OCI-LY3 (cell line): ENCODE data around the gene COQ9.
A peak's percentile ranks its signal among the peaks of the same experiment; 100 is the strongest.

ENCODE experiments used
- H2AFZ ChIP-seq: fragments of 200-600, 300-600 bp; shearing (Covaris generic); 2 replicates; pipeline ENCODE4 v1.6.0; 2014; ENCODE audit warnings: antibody characterized with exemption, low read depth, low read length
- H3K27ac ChIP-seq: fragments of 200-600, 300-600 bp; sonication (generic); 2 replicates; pipeline ENCODE4 v1.5.1; 2014; ENCODE audit warnings: mild to moderate bottlenecking, low read length, moderate library complexity, mixed read lengths
- H3K27me3 ChIP-seq: fragments of 200-600, 300-600 bp; sonication (generic); 2 replicates; pipeline ENCODE4 v1.6.1; 2014; ENCODE audit warnings: low read depth, low read length, mixed read lengths
- H3K36me3 ChIP-seq: fragments of 200-600, 300-600 bp; sonication (generic); replicated peaks from 2 replicates; pipeline ENCODE3; 2014; ENCODE audit warnings: low read depth, low read length, mixed read lengths
- H3K4me1 ChIP-seq: fragments of 300-600, 200-600 bp; sonication (generic); 2 replicates; pipeline ENCODE4 v1.6.1; 2014; ENCODE audit warnings: low read length, mixed read lengths
- H3K4me2 ChIP-seq: fragments of 200-600, 300-600 bp; sonication (generic); 2 replicates; pipeline ENCODE4 v1.6.1; 2014; ENCODE audit warnings: low read length, mixed read lengths
- H3K4me3 ChIP-seq: fragments of 300-600, 200-600 bp; sonication (generic); 2 replicates; pipeline ENCODE4 v1.5.1; 2014; ENCODE audit warnings: antibody characterized with exemption, mild to moderate bottlenecking, low read length, moderate library complexity
- H3K79me2 ChIP-seq: fragments of 300-600, 200-600 bp; shearing (Covaris generic); 2 replicates; pipeline ENCODE4 v1.6.1; 2014; ENCODE audit warnings: mild to moderate bottlenecking, low read length, mixed read lengths
- H3K9ac ChIP-seq: fragments of 300-600, 200-600 bp; shearing (Covaris generic); 2 replicates; pipeline ENCODE4 v1.6.0; 2014; ENCODE audit warnings: mild to moderate bottlenecking, low read length, moderate library complexity
- H3K9me3 ChIP-seq: fragments of 200-600, 300-600 bp; shearing (Covaris generic); 2 replicates; pipeline ENCODE4 v1.6.1; 2014; ENCODE audit warnings: low read length, mixed read lengths; ENCODE audit not compliant: insufficient read depth
- H4K20me1 ChIP-seq: fragments of 200-600, 300-600 bp; sonication (generic); 2 replicates; pipeline ENCODE4 v1.6.1; 2016; ENCODE audit warnings: low read length, mixed read lengths; ENCODE audit not compliant: insufficient read depth
- EZH2phosphoT487 ChIP-seq: fragments of 200-600 bp; shearing (Covaris generic); IDR thresholded peaks from 2 replicates; pipeline ENCODE4 v1.6.1; 2018; ENCODE audit warnings: antibody characterized with exemption, mixed run types, low read depth
- TF ChIP-seq, protein P1 (sequence below): fragments of 200-600, 300-600 bp; sonication (generic); IDR thresholded peaks from 2 replicates; pipeline ENCODE4 v1.5.1; 2014; ENCODE audit warnings: antibody characterized with exemption, low read length, low read depth

COQ9 gene

DNA sequence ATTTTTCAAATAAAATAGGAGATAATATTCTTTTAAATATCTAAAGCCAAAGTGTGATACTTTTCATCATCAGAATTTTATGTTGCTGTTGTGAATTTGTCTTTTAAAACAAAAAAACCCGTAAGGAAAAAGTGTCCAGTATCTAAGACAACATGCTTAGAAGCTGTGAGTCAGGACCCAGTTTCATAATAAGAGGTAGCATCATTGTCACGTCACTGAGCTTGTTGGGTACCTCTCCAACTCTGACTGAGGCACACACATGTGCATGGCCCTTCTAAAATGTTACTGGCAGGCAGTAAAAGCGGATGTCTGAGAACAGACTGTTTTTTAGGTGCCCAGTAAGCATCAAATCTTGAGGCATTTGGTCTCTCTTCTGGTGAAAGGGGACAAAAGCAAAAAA, 2.6 kb upstream of the COQ9 start:
- Histone ChIP-seq H3K36me3 (peaks cover 7% of the 10 kb centered on the region), H3K27ac (no peak overlapping the region), H4K20me1 (0 out of 2 replicates have a peak, but pooled peaks cover 4% of the 10 kb centered on the region), H3K4me1 (peaks cover 14% of the 10 kb centered on the region), H2AFZ (no peak overlapping the region), H3K27me3 (no peaks in the 10 kb centered on the region), H3K9ac (no peak overlapping the region), H3K4me3 (no peak overlapping the region), H3K9me3 (no peaks in the 10 kb centered on the region), H3K4me2 (no peak overlapping the region), H3K79me2 (peaks cover 51% of the 10 kb centered on the region)
- no peak for TF ChIP-seq EZH2phosphoT487
- TF ChIP-seq, protein P1, sequence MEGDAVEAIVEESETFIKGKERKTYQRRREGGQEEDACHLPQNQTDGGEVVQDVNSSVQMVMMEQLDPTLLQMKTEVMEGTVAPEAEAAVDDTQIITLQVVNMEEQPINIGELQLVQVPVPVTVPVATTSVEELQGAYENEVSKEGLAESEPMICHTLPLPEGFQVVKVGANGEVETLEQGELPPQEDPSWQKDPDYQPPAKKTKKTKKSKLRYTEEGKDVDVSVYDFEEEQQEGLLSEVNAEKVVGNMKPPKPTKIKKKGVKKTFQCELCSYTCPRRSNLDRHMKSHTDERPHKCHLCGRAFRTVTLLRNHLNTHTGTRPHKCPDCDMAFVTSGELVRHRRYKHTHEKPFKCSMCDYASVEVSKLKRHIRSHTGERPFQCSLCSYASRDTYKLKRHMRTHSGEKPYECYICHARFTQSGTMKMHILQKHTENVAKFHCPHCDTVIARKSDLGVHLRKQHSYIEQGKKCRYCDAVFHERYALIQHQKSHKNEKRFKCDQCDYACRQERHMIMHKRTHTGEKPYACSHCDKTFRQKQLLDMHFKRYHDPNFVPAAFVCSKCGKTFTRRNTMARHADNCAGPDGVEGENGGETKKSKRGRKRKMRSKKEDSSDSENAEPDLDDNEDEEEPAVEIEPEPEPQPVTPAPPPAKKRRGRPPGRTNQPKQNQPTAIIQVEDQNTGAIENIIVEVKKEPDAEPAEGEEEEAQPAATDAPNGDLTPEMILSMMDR, result no peak

- Histone ChIP-seq H4K20me1 (0 out of 2 replicates have a peak, but pooled peaks cover 4% of the 10 kb centered on the region), H3K27me3 (no peaks in the 10 kb centered on the region), H3K79me2 (peaks cover 51% of the 10 kb centered on the region), H2AFZ (no peak overlapping the region), H3K27ac (no peak overlapping the region), H3K9me3 (no peaks in the 10 kb centered on the region), H3K4me2 (no peak overlapping the region), H3K4me1 (peaks cover 14% of the 10 kb centered on the region), H3K4me3 (no peak overlapping the region), H3K36me3 (peaks cover 6% of the 10 kb centered on the region), H3K9ac (no peak overlapping the region)
- TF ChIP-seq EZH2phosphoT487, result no peak
- TF ChIP-seq, protein P1, result no peak
Observed at GRCh38 chr16:57445510-57445909, 1.8 kb upstream of the COQ9 start.

DNA sequence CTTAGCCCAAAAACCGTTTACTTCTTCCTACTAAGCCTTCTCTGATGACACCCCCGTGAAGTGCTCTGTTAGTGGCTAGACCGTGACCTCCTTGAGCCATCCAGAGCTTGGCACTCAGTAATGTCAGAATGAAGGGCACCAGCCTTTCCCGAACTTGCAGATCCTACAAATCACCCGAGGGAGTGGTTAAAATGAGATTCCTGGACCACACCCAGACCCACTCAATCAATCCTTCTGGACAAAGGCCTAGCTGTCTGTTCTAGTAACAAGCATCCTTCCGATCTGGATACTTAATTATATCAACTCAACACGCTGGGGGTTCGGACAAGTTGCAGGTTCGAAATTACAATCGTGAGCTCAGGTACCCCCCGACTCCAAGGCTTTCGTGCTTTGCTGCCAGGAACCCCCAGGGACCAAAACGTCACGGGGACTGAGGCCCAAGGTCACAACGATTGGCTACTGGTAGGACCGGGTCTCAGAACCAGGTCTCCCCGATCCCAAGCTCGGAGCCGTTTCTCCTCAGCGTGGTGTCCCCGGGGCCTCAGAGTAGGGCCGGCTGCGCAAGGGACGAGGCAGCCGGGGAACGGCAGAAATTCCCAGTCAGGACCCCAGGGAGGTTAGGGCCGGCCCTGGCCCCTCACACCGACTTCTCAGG, 621 bp upstream of the COQ9 start:
- Histone ChIP-seq H3K27ac (peak overlapping the region; percentile 45), H3K4me2 (peak overlapping the region; percentile 84), H3K79me2 (peaks cover 51% of the 10 kb centered on the region), H4K20me1 (0 out of 2 replicates have a peak, but pooled peaks cover 4% of the 10 kb centered on the region), H3K27me3 (no peaks in the 10 kb centered on the region), H3K4me1 (peaks cover 14% of the 10 kb centered on the region), H3K9me3 (no peaks in the 10 kb centered on the region), H2AFZ (no peak overlapping the region), H3K9ac (peak overlapping the region; percentile 92), H3K4me3 (peak overlapping the region; percentile 91), H3K36me3 (peaks cover under 1% of the 10 kb centered on the region)
- TF ChIP-seq, protein P1, result no peak

DNA sequence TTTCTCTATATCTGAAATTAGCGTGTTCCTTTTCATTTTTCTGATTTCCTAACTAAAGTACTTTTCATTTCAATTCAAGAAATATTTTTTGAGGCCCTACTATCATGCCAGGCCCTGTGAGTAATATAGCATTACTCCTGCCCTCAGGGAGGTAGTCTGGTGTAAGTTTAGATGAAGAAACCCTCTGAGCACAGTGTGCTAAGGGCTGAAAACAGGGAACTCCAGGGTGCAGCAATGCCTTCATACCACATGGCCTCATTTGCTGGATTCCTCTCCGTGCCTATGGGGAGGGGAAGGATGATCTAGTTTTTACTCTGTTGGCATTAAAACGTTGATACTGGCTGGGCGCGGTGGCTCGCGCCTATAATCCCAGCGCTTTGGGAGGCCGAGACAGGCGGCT, 4.7 kb downstream of the COQ9 start:
- no peak overlapping the region for H3K4me3 ChIP-seq
- H3K36me3 ChIP-seq, result peaks cover 28% of the 10 kb centered on the region

More for the DNA sequence above, 4.7 kb downstream of the COQ9 start:
- no peak overlapping the region for H3K27ac ChIP-seq
- no peak overlapping the region for H3K9ac ChIP-seq
- no peak overlapping the region for H2AFZ ChIP-seq
- no peaks in the 10 kb centered on the region for H4K20me1 ChIP-seq
- no peaks in the 10 kb centered on the region for H3K27me3 ChIP-seq
- H3K9me3 ChIP-seq, result no peaks in the 10 kb centered on the region
- H3K4me1 ChIP-seq, result peaks cover 4% of the 10 kb centered on the region
- H3K4me2 ChIP-seq, result no peak overlapping the region
- TF ChIP-seq EZH2phosphoT487, result no peak
- TF ChIP-seq, protein P1, result no peak
- peaks cover 13% of the 10 kb centered on the region for H3K79me2 ChIP-seq
